Stimulated activated CD4-positive, alpha-beta T cell treated with anti-CD3 and anti-CD28 coated beads, TNF-alpha, amount 100 ng/mL, for 1 hour (primary cell): Measurements from ENCODE around the gene STAB1.

ENCODE experiments used
- DNase-seq, 3 donors: peaks; one replicate each; pipeline ENCODE4 v3.0.0-alpha.2; 2020; ENCODE audit warnings: low read depth in 3 of 3, low spot score in 1 of 3

Gene STAB1

DNA sequence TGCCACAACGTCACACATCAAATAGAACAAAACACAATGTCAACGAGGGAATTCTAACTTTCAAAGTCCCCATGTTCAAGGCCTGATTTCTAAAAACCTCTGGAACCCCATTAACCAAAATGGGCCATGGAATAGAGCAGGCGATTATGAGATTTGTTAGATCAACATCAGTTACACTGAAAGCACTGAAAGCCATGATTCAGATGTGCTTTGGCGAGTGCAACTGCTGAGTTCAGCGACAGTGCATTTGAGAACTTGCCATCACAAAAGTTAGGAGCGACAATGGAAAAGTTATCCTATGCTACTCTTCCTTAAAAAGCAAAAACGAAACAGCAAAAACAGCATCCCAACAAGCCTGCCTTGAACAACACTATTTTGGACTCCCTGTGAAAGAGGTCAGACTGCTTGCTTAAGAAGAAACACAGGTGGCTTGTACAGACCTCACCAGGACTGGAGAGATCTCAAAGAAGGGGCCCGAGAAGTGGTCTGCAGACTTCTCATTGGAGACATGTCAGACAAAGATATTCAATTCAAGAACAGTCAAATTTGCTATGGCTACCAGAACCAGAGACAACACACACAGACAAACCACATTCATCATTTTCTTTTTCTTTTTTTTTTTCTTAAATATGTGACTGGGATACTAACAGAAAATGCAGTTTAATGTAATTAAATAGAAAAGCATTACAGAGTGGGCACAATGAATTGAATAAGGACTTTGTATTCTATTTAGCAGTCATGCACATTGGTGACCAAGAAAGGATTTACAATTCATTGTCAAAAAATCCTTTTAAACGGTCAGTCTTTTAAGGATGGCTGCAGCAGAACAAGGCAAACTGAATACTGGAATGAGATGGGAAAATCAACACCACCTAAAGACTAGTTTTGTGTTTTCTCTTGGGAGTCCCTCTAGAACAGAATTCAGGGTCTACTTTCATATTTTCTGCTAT lies 62.1 kb downstream of the STAB1 start:
- no peak for DNase-seq

DNA sequence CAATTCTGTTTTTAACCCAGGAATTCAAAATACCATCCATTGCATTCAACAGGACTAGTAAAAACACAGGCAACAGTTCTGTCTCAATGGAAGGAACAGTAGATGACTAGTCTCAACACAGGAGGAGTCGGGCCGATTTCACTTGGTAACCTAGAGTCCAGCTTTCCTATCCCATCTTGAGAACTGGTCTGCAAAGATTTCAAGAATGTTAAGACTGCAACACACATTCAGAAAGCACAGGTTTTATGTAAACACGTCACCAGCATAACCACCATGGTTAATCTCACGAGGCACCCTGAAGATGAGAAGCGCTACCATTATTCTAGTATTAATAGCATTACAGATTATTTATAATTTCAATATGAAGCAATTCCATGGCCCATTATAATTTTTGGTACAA lies 63.3 kb downstream of the STAB1 start:
- no peak for DNase-seq

DNA sequence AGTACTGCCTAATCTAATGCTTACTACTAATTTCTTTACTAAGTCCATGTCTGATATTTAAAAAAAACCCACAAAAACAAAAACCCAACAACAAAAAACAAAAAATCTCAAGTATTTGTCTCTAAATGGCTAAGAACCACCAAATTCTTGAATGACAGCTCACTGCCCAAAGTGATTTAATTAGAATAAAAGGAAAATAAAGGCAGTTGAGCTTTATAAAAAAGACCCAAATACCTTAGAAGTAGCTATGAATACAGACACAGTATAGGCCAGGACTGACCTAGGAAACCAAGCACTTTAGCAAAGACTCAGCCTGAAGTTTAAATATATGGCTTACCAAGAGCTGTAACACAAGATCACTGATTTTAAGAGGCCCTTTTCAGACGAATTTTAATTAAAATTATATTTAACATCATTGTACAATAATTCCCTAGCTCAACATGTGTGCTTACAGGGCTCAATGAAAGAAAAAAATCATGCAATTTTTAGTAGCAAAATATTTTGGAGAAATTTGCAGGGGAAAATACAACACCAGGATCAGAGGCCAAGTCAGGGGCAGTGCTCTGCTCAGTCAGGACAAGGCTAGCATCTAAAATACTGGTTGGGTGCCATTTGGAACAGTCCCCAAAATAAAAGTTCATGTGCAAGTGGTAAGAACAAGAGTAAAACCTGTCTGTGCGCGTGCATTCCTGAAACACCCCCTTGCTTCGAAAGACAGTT lies 66.0 kb downstream of the STAB1 start:
- no peak for DNase-seq

DNA sequence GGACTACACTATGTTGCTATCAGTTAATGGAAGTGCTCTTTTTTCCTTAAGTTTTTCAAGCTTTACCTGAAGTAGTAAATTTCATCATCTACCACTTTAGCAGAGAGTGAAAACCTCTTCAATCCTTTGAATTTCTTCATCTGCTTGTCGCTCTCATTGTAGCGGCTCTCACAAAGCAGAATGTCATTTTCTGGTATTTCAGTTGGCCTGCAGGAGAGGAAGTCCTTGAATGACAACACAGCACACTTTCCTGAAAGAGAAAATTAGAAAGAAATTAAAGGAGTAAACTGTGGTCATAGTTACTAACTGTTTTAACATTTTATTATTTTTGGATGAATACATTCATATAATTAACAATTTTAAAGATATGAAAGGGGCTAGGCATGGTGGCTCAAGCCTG lies 68.8 kb downstream of the STAB1 start:
- no peak for DNase-seq

DNA sequence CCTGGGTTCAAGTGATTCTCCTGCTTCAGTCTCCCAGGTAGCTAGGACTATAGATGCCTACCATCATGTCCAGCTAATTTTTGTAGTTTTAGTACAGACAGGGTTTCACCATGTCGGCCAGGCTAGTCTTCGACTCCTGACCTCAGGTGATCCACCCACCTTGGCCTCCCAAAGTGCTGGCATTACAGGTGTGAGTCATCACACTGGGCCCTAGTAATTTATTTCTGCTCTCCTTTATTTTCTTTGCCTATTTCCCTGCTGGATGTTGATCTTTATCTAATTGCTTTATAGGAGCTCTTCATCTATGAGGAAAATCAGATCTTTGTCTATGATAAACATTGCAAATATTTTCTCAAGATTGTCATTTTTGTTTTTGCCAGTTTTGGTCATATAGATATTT lies 72.9 kb downstream of the STAB1 start:
- DNase-seq, result no peak

DNA sequence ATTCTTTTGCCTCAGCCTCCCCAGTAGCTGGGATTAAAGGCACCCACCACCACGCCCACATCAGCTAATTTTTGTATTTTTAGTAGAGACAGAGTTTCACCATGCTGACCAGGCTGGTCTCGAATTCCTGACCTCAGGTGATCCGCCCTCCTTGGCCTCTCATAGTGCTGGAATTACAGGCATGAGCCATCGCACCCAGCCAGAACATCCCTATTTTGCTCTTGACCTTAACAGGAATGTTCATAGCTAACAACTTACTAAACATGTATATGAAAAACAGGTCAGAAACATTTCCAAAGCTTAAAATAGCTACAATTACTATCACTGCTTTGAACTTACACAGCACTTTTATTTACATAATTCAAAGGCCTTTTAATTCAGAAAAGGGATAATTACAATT lies 74.9 kb downstream of the STAB1 start:
- no peak for DNase-seq

DNA sequence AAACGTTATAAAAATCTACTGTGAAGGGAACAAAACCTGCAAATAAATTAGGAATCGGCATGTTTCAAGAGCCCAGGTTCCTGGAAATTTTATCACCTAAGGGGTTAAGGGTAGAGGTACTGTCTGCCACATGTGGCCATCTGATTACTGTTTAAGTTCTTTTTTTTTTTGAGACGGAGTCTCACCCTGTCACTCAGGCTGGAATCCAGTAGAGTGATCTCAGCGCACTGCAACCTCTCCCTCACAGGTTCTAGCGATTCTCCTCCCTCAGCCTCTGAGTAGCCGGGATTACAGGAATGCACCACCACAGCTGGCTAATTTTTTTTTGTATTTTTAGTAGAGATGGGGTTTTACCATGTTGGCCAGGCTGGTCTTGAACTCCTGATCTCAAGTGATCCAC lies 77.1 kb downstream of the STAB1 start:
- no peak for DNase-seq
